AG04450 (cell line): ENCODE results near the gene OGFOD3. TPM values are rescaled to one million over a fixed set of nuclear protein-coding genes. Genes with fewer than 3 reads are reported as not detected.
A peak's percentile ranks its signal among the peaks of the same experiment; 100 is the strongest.
"Not testable (repeated sequence)": the region's sequence is repeated elsewhere in the genome, so short reads cannot be mapped to it uniquely, and the experiment has no call there.

Experiments
- CTCF ChIA-PET: fragments of 300-600, 350-600 bp; formaldehyde crosslinking; extraction: SDS; loops from one replicate; lab custom pipeline; 2022; ENCODE audit warnings: antibody characterized with exemption, inconsistent platforms; lab: Charles Lee
- POLR2A ChIA-PET: fragments of 350-600 bp; formaldehyde crosslinking; extraction: SDS; loops from one replicate; lab custom pipeline; 2021; ENCODE audit warnings: antibody characterized with exemption, inconsistent platforms; lab: Yijun Ruan, JAX
- DNase-seq: peaks from one replicate; pipeline ENCODE4 v3.0.0-alpha.2; 2011; ENCODE audit warnings: low read depth, low spot score
- H3K27ac ChIP-seq: one replicate; pipeline ENCODE4 v1.5.1; 2012; ENCODE audit warnings: low read depth, low read length, control low read depth
- H3K27me3 ChIP-seq: one replicate; pipeline ENCODE4 v1.6.0; 2012; ENCODE audit warnings: low read length; ENCODE audit not compliant: control insufficient read depth, insufficient read depth
- H3K4me3 ChIP-seq: 2 replicates; pipeline ENCODE4 v1.5.1; 2011; ENCODE audit warnings: mild to moderate bottlenecking, low read depth, low read length, control low read depth
- H3K9me3 ChIP-seq: 2 replicates; pipeline ENCODE4 v1.5.1; 2012; ENCODE audit warnings: low read length; ENCODE audit not compliant: control insufficient read depth, insufficient read depth
- CTCF ChIP-seq: IDR thresholded peaks from 2 replicates; pipeline ENCODE4 v1.5.1; 2011; ENCODE audit warnings: low read depth, low read length, control low read depth, inconsistent platforms
- polyA plus RNA-seq: library from polyadenylated mRNA; depleted of rRNA; stranded (reverse); fragments of >200 nt; gene quantifications from 2 replicates; pipeline ENCODE4 v1.2.3, GENCODE V29; 2011

The OGFOD3 gene
- polyA plus RNA-seq, 1 experiment: 22.8 TPM

GRCh38 chr17:82463391-82463790 is 45.0 kb upstream of the OGFOD3 start:
- Histone ChIP-seq H3K9me3 (no peaks in the 10 kb centered on the region), H3K4me3 (no peak overlapping the region), H3K27me3 (no peaks in the 10 kb centered on the region), H3K27ac (no peak overlapping the region)
- ChIA-PET CTCF (no interaction called here), POLR2A (no interaction called here)
- no peak for DNase-seq
- TF ChIP-seq CTCF: no peak

- no peak overlapping the region for H3K4me3 ChIP-seq
- H3K27me3 ChIP-seq: no peaks in the 10 kb centered on the region
- H3K27ac ChIP-seq: no peak overlapping the region
- TF ChIP-seq CTCF: no peak
- CTCF ChIA-PET: no interaction called here
- H3K9me3 ChIP-seq: no peaks in the 10 kb centered on the region
- no peak for DNase-seq
- POLR2A ChIA-PET: no interaction called here
These were observed 43.6 kb upstream of the OGFOD3 start for GRCh38 chr17:82461827-82462524.

DNA sequence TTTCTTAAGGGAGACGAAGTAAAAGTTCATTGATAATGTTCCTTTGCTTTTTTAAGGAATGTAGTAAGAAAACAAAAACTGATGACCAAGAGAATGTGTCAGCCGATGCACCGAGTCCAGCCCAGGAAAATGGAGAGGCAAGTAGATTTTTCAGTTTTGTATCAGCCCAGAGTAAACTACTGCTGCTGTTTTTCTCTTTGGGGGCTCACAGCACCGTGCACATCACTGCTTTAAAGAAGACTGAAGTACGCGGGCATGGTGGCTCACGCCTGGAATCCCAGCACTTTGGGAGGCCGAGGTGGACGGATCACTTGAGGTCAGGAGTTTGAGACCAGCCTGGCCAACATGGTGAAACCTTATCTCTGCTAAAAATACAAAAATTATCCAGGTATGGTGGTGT is 41.5 kb upstream of the OGFOD3 start:
- H3K9me3 ChIP-seq, H3K27me3 ChIP-seq, POLR2A ChIA-PET, H3K4me3 ChIP-seq, CTCF ChIA-PET, DNase-seq, H3K27ac ChIP-seq: not testable (repeated sequence)

DNA sequence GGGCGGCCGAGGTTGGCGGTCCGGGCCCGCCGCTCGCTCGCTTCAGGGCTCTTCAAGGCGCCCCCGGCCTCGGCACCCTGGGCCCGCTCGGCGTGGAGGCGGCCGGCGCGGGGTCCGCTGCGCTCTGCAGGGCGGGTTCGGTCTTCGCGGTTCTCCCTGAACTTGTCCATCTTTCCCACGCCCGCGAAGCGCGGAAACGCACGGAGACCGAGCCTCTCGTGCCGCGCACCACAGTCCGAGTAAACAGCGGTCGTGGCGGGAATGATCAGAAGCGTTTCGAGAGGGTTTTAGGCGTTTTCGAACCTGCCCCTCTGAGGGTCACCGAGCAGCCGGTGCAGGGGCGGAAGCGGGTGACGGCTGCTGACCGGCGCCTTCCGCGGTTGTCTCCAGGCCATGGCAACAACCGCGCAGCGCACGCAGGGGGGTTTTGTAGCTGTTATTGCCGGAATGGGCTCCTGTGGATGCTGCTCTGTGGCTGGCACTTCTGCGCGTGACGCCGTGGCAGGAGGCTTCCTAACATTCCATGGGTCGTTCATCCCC is 40.6 kb upstream of the OGFOD3 start:
- H3K27me3 ChIP-seq: no peaks in the 10 kb centered on the region
- H3K4me3 ChIP-seq: peak overlapping the region; percentile 82
- ChIA-PET CTCF (no interaction called here), POLR2A (no interaction called here)
- H3K27ac ChIP-seq: peak overlapping the region; percentile 31
- peaks cover 3% of the 10 kb centered on the region; the same call in 1 of the 2 replicates for H3K9me3 ChIP-seq
- no peak for TF ChIP-seq CTCF
- no peak for DNase-seq

- ChIA-PET POLR2A (no interaction called here), CTCF (interaction anchor here (1.2 kb wide), 1 partner anchor 96 kb away, joined by 4 read pairs; no protein-coding TSS in a partner anchor)
- Histone ChIP-seq H3K9me3 (peaks cover 8% of the 10 kb centered on the region; the same call in 1 of the 2 replicates), H3K27ac (peak within 1 kb of the TSS; percentile 95), H3K4me3 (peak within 1 kb of the TSS; percentile 82), H3K27me3 (no peaks in the 10 kb centered on the region)
- TF ChIP-seq CTCF: no peak
- DNase-seq: peak; percentile 96
These were observed 39.9 kb upstream of the OGFOD3 start, which contains the start of gene NARF for GRCh38 chr17:82458179-82458884. Gene NARF (plus strand): TSS chr17:82458741. CDS start chr17:82458804, 63 bp downstream.
